ENCODE data around the gene SESN3. TPM values are rescaled to one million over a fixed set of nuclear protein-coding genes. Genes with fewer than 3 reads are reported as not detected.
"Not testable (repeated sequence)": the region's sequence is repeated elsewhere in the genome, so short reads cannot be mapped to it uniquely, and the experiment has no call there.

Gene SESN3
- total RNA-seq, 1 donor from 2014 or later = 1.7 TPM

- no peak for DNase-seq (ENCODE audit: low read depth, low spot score)
Observed at GRCh38 chr11:95252586-95252985, 21.6 kb upstream of the SESN3 start.

GRCh38 chr11:95251896-95252295 lies 20.9 kb upstream of the SESN3 start:
- not testable (repeated sequence) for DNase-seq (ENCODE audit: low read depth, low spot score)

DNA sequence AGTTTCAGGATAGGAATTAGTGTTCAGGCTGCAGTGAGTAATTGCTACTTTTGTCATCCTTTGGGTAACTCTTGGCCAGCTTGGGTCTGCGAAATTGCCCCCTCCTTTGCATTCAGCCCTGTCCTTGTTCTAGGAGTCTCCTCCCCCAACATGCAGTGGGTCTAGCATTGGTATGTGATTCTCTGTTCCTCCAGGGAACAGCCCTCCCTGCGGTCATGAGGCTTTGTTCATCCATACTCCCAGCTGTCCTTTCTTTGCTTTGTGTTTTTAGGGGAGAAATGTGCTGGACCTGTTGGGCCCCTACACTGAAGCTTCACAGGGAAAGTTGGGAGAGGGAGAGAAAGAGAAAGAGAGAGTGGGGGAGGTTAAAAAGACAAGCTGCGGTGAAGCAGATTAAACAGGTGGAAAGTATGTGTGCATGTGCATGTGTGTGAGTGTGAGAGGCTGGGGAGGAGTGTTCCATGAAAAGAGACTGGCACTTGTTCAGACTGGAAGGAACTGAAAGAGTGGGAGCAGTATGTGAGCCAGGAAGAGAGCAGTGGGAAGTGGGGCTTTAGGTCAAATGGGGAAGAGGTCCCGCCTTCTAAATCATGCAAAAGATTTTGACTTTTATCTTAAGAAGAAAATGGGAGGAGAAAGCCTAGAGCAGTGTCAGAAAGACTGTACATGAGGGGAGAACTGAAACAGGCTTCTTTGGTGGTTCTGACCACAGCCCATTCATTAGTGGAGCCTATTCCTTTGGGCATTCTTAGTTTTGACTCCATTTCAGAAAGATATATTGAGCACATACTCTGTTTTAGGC lies 17.9 kb upstream of the SESN3 start:
- no peak for DNase-seq (ENCODE audit: low read depth, low spot score)

GRCh38 chr11:95247883-95248282 lies 16.9 kb upstream of the SESN3 start:
- no peak for DNase-seq (ENCODE audit: low read depth, low spot score)

DNA sequence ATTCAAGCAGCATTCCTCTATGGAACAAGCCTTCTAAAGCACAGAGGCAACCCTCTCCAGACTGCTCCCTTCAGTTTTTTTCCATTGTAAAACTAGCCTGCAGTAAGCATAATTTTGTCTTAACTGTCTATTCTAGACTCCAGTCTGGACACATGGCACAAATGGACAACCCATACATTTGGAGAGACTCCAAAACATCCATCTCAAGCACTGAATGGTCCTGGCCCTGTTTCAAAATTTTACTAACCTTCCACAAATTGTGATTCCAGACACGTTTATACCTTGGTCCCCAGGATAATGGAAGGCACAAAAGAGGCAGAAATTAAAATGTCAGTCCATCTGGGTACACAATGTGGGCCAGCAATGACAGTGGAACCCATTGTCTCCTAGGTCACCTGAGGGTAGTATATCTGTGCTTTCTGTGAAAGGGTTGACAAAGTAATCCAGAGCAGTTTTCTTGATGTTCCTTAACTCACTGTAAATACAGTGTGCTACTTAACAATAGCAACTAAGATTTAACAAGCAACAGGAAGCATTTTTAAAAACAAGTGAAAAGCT lies 16.2 kb upstream of the SESN3 start:
- no peak for DNase-seq (ENCODE audit: low read depth, low spot score)

GRCh38 chr11:95245581-95245980 lies 14.6 kb upstream of the SESN3 start:
- DNase-seq (ENCODE audit: low read depth, low spot score) = no peak

DNA sequence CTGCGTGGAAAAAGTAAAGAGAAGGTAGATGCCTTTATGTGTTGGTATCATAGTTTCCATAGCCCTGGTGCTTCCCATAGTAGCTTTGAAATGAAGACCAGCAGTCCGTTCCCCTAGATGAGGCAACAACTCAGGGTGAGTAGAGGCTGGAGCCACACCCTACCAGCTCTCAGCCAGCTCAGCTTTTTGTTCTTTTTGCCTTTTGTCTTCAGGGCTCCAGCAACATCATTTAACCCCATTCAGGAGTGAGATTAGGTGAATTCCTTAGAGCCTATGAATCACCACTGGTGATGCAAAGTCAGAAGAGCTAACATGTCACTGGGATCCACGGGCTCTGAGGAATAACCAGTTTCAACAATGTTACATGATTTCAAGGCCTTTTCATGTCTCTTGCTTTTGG lies 14.0 kb upstream of the SESN3 start:
- no peak for DNase-seq (ENCODE audit: low read depth, low spot score)

DNA sequence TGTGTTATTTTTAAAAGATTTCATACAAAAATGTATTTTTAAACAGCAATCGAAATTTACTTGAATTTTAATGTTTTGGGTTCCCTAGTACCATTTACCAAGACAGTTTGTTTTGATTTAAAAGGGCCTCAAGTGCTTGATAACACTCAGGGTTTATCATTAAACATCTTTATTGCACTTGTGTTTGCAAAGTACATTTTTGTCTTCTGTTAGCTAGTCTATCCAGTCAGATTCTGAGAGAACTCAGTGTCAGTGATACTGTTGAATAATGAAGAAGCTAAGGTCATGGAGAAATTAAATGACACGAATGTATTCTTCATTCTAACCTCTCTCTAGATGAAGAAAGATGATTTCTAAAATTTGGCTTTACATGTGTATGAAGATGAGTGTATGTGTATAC lies 12.7 kb upstream of the SESN3 start:
- no peak for DNase-seq (ENCODE audit: low read depth, low spot score)

DNA sequence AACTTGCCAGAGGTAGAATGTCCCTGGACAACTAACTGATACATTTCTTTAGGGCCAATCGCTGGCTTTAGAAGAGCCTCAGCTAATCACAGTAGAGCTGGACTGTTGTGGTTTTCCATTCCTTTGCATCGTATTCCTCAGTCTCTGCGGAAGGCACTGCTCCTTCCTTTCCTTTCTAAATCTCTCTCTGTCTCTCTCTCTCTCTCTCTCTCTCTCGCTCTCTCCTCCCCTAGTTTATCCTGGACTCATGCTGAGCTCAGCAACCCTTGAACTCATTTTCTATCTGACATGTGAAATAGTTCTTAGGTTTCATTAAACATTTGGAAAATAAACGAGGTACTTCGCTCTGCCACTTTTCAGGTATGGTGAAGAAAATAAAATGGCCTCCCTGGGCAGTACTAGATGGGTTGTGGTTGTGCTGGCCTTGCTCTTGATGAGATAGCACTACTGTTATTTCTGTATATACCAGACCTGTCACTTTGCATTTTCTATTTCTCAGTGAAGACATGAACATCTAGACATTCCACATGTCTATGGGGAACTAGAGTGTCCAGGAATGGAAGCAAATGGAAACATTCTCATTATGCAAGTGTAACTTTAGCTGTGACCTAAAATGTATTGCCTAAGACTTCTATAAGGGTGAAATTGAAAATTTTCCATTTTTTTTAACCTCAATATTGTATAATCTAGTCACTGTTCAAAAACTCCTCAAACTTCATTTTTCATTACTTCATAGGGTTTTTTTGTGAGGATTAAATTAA lies 12.0 kb upstream of the SESN3 start:
- no peak for DNase-seq (ENCODE audit: low read depth, low spot score)

DNA sequence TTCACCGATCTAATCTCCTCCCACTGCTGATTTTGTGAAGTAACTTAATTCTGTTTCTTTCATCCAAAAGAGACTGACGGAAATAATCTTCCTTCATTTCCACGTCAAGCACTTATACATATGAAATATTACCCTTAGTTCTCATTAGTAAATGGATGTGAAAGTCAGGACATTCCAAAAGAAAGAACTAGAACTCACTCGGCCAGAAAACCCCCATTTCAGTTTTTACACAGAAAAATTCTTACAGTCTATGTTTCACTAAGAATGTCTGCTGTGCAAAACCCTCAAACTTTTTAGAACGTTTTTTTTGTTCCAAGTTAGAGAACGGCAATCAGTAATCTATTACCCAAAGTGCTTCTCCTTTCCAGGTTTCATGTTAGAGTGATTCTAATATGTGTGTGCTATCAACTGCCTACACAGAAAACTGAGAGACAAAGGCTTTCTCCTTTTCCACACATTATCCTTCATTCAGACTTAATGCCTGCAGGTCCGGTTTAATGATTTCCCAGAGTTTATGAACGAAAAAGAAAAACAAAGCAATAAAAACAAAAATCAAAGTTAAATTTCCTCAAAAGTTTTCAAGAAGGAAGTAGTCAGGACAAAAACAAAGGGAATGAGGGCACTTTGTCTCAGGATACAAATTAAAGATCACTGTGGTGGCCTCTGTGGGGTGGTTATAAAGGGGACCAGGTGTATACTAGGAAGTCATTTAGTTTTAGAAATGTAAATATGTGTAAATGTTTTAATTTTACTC lies 11.3 kb upstream of the SESN3 start:
- DNase-seq (ENCODE audit: low read depth, low spot score) = no peak

- DNase-seq (ENCODE audit: low read depth, low spot score) = no peak
Observed at GRCh38 chr11:95241681-95242081, 10.7 kb upstream of the SESN3 start.

GRCh38 chr11:95239871-95240649 lies 9.1 kb upstream of the SESN3 start:
- no peak for DNase-seq (ENCODE audit: low read depth, low spot score)

GRCh38 chr11:95232666-95233065 lies 1.7 kb upstream of the SESN3 start:
- DNase-seq (ENCODE audit: low read depth, low spot score) = no peak

- DNase-seq (ENCODE audit: low read depth, low spot score) = no peak
Observed at GRCh38 chr11:95231881-95232605, 1.0 kb upstream of the SESN3 start.

DNA sequence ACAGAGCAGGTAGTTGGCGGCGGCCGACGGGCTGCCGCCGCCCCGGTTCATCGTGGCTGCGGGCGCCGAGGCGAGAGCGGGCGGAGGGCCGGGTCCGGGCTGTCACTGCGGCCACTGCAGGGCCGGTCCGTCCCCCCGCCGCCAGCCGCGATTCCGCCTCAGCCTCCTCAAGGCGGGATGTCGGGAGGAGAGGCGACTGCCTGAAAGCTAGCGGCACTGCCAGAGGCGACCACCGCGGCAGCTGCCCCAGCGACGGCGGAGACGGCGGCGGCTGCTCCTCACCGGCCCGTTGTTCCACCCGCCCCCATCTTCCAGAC lies 234 bp downstream of the SESN3 start:
- no peak for DNase-seq (ENCODE audit: low read depth, low spot score)

GRCh38 chr11:95229993-95230809 lies 801 bp downstream of the SESN3 start:
- DNase-seq (ENCODE audit: low read depth, low spot score) = no peak

- no peak for DNase-seq (ENCODE audit: low read depth, low spot score)
Observed at GRCh38 chr11:95229199-95229992, 1.6 kb downstream of the SESN3 start.

- DNase-seq (ENCODE audit: low read depth, low spot score) = no peak
Observed at GRCh38 chr11:95228081-95228749, 2.8 kb downstream of the SESN3 start.
